Brain microvascular endothelial cell (primary cell): ENCODE data around the gene CFAP161.

Experiments
- DNase-seq: peaks from one replicate; pipeline ENCODE4 v3.0.0-alpha.2; 2020
- H3K27ac ChIP-seq: fragments of 250-450 bp; sonication (Bioruptor Pico); 2 replicates; pipeline ENCODE4 v1.5.1; 2020; ENCODE audit warnings: mild to moderate bottlenecking, moderate library complexity
- H3K27me3 ChIP-seq: fragments of 250-450 bp; sonication (Bioruptor Pico); replicated peaks from 2 replicates; pipeline ENCODE4 v1.5.1; 2020; ENCODE audit warnings: mild to moderate bottlenecking
- H3K36me3 ChIP-seq: fragments of 250-450 bp; sonication (Bioruptor Pico); replicated peaks from 2 replicates; pipeline ENCODE4 v1.5.1; 2020; ENCODE audit warnings: mild to moderate bottlenecking
- H3K4me3 ChIP-seq: 2 replicates; pipeline ENCODE4 v1.5.1; 2011; ENCODE audit warnings: low read depth, mild to moderate bottlenecking, control low read depth, low read length, moderate library complexity
- in situ Hi-C: cut with HindIII; loops from 2 replicates; pipeline ENCODE4 v1.10.0; 2017; ENCODE audit warnings: low sequenced_read_pairs, low pct_ligation_motif_present
- TF ChIP-seq, protein P1 (sequence below): IDR thresholded peaks from 2 replicates; pipeline ENCODE4 v1.5.1; 2011; ENCODE audit warnings: low read depth, mild to moderate bottlenecking, moderate library complexity, low read length, control low read depth, inconsistent platforms; ENCODE audit errors: missing control alignments

Gene CFAP161

DNA sequence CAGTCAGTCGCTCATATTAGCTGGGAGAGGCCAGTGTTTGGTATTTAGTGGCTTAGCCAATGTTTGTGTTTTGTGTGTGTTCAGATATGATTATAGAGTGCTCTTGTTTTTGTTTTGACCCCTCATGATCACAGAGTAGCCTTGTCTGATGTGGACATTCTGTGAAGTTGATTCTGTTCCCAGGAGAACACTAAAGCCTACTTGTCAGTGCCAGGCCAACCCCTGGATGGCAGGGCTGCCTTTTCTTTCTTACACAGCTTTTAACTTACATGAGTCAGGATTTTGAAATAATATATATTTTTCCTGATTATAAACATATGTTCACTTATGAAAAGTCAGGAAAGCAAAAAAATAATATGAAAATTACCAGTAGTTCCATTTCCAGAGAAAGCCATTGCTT, 11.9 kb downstream of the CFAP161 start:
- TF ChIP-seq, protein P1, sequence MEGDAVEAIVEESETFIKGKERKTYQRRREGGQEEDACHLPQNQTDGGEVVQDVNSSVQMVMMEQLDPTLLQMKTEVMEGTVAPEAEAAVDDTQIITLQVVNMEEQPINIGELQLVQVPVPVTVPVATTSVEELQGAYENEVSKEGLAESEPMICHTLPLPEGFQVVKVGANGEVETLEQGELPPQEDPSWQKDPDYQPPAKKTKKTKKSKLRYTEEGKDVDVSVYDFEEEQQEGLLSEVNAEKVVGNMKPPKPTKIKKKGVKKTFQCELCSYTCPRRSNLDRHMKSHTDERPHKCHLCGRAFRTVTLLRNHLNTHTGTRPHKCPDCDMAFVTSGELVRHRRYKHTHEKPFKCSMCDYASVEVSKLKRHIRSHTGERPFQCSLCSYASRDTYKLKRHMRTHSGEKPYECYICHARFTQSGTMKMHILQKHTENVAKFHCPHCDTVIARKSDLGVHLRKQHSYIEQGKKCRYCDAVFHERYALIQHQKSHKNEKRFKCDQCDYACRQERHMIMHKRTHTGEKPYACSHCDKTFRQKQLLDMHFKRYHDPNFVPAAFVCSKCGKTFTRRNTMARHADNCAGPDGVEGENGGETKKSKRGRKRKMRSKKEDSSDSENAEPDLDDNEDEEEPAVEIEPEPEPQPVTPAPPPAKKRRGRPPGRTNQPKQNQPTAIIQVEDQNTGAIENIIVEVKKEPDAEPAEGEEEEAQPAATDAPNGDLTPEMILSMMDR = no peak
- no peaks in the 10 kb centered on the region for H3K36me3 ChIP-seq
- no peak overlapping the region for H3K27ac ChIP-seq
- no peaks in the 10 kb centered on the region for H3K27me3 ChIP-seq
- no peak for DNase-seq
- no peak overlapping the region for H3K4me3 ChIP-seq
- in situ Hi-C loops = no loop called here

DNA sequence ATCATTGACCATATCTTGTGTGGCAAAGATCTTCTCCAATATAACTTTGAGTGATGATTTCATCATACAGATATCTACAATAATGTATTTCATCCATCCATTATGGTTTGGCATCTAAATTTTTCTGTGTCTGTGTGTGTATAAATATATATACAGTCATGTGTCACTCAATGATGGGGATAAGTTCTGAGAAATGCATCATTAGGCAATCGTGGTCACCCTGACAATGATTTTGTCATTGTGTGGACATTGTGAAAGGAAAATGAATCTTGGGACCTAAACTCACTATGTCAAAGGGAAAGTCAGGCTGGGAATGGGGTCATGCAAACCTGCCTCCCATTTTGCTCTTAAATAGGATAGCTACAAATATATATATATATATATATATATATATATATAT, 12.4 kb downstream of the CFAP161 start:
- in situ Hi-C loops = no loop called here
- TF ChIP-seq, protein P1 = no peak
- no peak for DNase-seq
- Histone ChIP-seq H3K4me3 (no peak overlapping the region), H3K27me3 (no peaks in the 10 kb centered on the region), H3K27ac (no peak overlapping the region), H3K36me3 (no peaks in the 10 kb centered on the region)

DNA sequence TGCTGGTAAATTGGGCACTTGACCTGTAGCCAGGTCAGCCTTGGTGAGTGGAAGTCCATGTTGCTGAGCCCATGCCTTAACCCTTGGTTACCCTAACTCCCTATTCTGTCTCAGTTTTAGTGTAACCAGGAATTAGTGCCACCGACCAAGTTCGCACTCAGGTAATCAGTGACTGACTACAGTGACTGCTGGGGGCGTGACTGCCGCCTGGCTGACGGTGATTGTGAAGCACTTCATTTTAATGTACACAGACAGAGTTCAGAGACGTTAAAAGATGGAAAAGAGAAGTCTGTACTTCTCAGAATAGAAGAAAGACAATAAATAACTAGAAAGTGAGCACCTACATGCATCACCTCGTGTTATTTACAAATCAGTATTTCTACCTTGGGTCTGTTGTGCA, 17.3 kb downstream of the CFAP161 start:
- Histone ChIP-seq H3K36me3 (no peaks in the 10 kb centered on the region), H3K27ac (no peak overlapping the region), H3K27me3 (no peaks in the 10 kb centered on the region), H3K4me3 (no peak overlapping the region)
- TF ChIP-seq, protein P1 = no peak
- in situ Hi-C loops = no loop called here
- DNase-seq = no peak

DNA sequence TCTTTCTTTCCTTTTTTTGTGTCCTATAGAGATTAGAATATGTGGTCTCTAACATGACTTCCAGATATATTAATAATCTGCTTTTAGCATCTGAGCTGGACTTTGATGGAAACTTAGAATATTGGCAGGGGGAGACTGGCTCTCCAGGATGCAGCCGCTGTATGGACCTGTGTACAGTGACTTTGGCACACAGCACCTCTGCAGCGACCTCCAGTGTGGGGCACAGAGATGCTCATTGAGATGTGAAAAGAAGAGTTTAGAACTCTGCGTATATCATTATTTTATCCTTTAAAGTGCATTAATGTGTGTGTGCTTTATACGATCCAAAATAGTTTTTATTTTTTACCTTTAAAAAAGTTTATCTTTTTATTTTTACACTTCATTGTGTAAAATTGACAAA, 18.3 kb downstream of the CFAP161 start:
- TF ChIP-seq, protein P1 = no peak
- no peaks in the 10 kb centered on the region for H3K36me3 ChIP-seq

DNA sequence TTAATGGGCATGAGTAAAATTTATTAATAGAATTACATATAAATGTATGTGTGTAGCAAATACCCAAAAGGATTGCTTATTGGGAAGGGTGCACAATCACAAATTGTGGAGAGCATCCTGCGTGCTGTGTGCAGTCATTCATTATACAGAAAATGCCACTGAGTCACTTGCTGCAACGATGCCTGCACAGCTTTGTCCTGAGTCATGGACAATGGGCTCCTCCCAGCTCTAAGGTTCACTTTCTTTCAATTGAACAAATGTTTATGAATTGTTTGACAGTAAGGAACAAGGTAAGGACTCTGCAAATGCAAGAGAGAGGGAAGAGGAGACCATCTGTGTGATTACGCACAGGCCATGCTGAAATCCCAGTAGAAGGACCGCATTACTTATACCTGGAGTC, 18.7 kb downstream of the CFAP161 start:
- H3K27ac ChIP-seq = no peak overlapping the region
- H3K36me3 ChIP-seq = no peaks in the 10 kb centered on the region
- H3K4me3 ChIP-seq = no peak overlapping the region
- in situ Hi-C loops = no loop called here
- H3K27me3 ChIP-seq = no peaks in the 10 kb centered on the region
- DNase-seq = no peak
- TF ChIP-seq, protein P1 = no peak

More for the DNA sequence above, 18.3 kb downstream of the CFAP161 start:
- Histone ChIP-seq H3K27me3 (no peaks in the 10 kb centered on the region), H3K27ac (no peak overlapping the region), H3K4me3 (no peak overlapping the region)
- in situ Hi-C loops = no loop called here
- DNase-seq = no peak
